ENCODE results near the gene COQ2. TPM values are rescaled to one million over a fixed set of nuclear protein-coding genes. Genes with fewer than 3 reads are reported as not detected.
A peak's percentile ranks its signal among the peaks of the same experiment; 100 is the strongest.
"Not testable (repeated sequence)": the region's sequence is repeated elsewhere in the genome, so short reads cannot be mapped to it uniquely, and the experiment has no call there.

COQ2 gene
- total and polyA plus RNA-seq, 2 of the 13 experiments (the other 11 are each of a cell fraction or from before 2014, with no cell fraction given): 10.1 to 17.3 TPM

- H3K9me3 ChIP-seq (ENCODE audit: low read length); ATAC-seq; POLR2A ChIA-PET; H3K4me2 ChIP-seq (ENCODE audit: low read depth, low read length); H4K20me1 ChIP-seq (ENCODE audit: insufficient read depth, low read length); H3K27ac ChIP-seq (ENCODE audit: extremely low read length, insufficient read depth, low read length); intact Hi-C loops (cut with micrococcal nuclease; ENCODE audit: unreplicated experiment); DNase-seq (ENCODE audit: low spot score); H2AFZ ChIP-seq (ENCODE audit: low read length); H3K36me3 ChIP-seq (replicated peaks in 1 of 2; ENCODE audit: control insufficient read depth in 1 of 2, insufficient read depth in 2 of 2, low read length in 2 of 2); H3K79me2 ChIP-seq (ENCODE audit: insufficient read depth, low read length); in situ Hi-C loops (cut with HindIII; ENCODE audit: extremely low pct_ligation_motif_present, low pct_unique_long_range_greater_than_20kb); FAIRE-seq; CTCF ChIA-PET (ENCODE audit: low intra/inter-chr PET ratio, low total read pairs); H3K9ac ChIP-seq (ENCODE audit: insufficient read depth, low read depth, low read length); BruUV-seq (replicated peaks); H3K27me3 ChIP-seq (ENCODE audit: control insufficient read depth in 1 of 2, insufficient read depth in 2 of 2, low read length in 2 of 2); H3K4me3 ChIP-seq (replicated peaks in 1 of 3; ENCODE audit: insufficient read depth in 1 of 3, low read depth in 2 of 3, low read length in 3 of 3): not testable (repeated sequence)
- WGBS (ENCODE audit: low lambda C conversion rate): 29% methylated on average over 3 of the region's 3 CpGs
- peaks cover 17% of the 10 kb centered on the region for H3K4me1 ChIP-seq (ENCODE audit: insufficient read depth, low read length)
- 0 out of 2 replicates have a peak, but pooled peaks have one; percentile 39 for TF ChIP-seq ZNF430 (CRISPR knock-in tag; IDR thresholded peaks at IDR 0.05)
Measured at GRCh38 chr4:83290059-83290774, 5.6 kb upstream of the COQ2 start.

GRCh38 chr4:83288381-83288780, 3.8 kb upstream of the COQ2 start:
- DNase-seq (ENCODE audit: low spot score); H4K20me1 ChIP-seq (ENCODE audit: insufficient read depth, low read length); H3K4me3 ChIP-seq (replicated peaks in 1 of 3; ENCODE audit: insufficient read depth in 1 of 3, low read depth in 2 of 3, low read length in 3 of 3); H3K4me2 ChIP-seq (ENCODE audit: low read depth, low read length); POLR2A ChIA-PET; FAIRE-seq; H3K36me3 ChIP-seq (replicated peaks in 1 of 2; ENCODE audit: control insufficient read depth in 1 of 2, insufficient read depth in 2 of 2, low read length in 2 of 2); ATAC-seq; in situ Hi-C loops (cut with HindIII; ENCODE audit: extremely low pct_ligation_motif_present, low pct_unique_long_range_greater_than_20kb); H3K27ac ChIP-seq (ENCODE audit: extremely low read length, insufficient read depth, low read length); H2AFZ ChIP-seq (ENCODE audit: low read length); BruUV-seq (replicated peaks); H3K79me2 ChIP-seq (ENCODE audit: insufficient read depth, low read length); H3K9ac ChIP-seq (ENCODE audit: insufficient read depth, low read depth, low read length); H3K27me3 ChIP-seq (ENCODE audit: control insufficient read depth in 1 of 2, insufficient read depth in 2 of 2, low read length in 2 of 2); CTCF ChIA-PET (ENCODE audit: low intra/inter-chr PET ratio, low total read pairs); H3K9me3 ChIP-seq (ENCODE audit: low read length): not testable (repeated sequence)
- H3K4me1 ChIP-seq (ENCODE audit: insufficient read depth, low read length): peaks cover 26% of the 10 kb centered on the region
- intact Hi-C loops (cut with micrococcal nuclease; ENCODE audit: unreplicated experiment): loop anchor here (10.0 kb wide), 2 partner anchors 166 to 404 kb away; partner anchors contain the start of genes HELQ and MRPS18C
- WGBS (ENCODE audit: low lambda C conversion rate): 0% methylated on average over 1 of the region's 1 CpG

All from HepG2 (cell line).